HUES64 (cell line): Measurements from ENCODE around the gene LRRC51.

Source experiments
- H3K27ac ChIP-seq: 2 replicates; pipeline ENCODE4 v1.7.0; 2013; ENCODE audit warnings: low read depth, low read length, inconsistent platforms
- H3K27me3 ChIP-seq: 2 replicates; pipeline ENCODE4 v1.6.1; 2013; ENCODE audit warnings: mild to moderate bottlenecking, low read length; ENCODE audit not compliant: insufficient read depth
- H3K36me3 ChIP-seq: 2 replicates; pipeline ENCODE4 v1.6.1; 2013; ENCODE audit warnings: mild to moderate bottlenecking, low read length; ENCODE audit not compliant: insufficient read depth
- H3K4me1 ChIP-seq: 2 replicates; pipeline ENCODE4 v1.6.1; 2013; ENCODE audit warnings: mild to moderate bottlenecking, low read length, moderate library complexity; ENCODE audit not compliant: insufficient read depth
- H3K4me3 ChIP-seq: 2 replicates; pipeline ENCODE4 v1.5.1; 2013; ENCODE audit warnings: mild to moderate bottlenecking, low read length, moderate library complexity
- H3K9ac ChIP-seq: 2 replicates; pipeline ENCODE4 v1.6.1; 2013; ENCODE audit warnings: mild to moderate bottlenecking, low read depth, low read length
- H3K9me3 ChIP-seq: 2 replicates; pipeline ENCODE4 v1.6.1; 2013; ENCODE audit warnings: low read depth, low read length; ENCODE audit not compliant: insufficient read depth
- WGBS: fragments of 150-250, 120-280 bp; methylation state at CpG from one replicate; pipeline ENCODE4 v1.1.7; 2013; ENCODE audit warnings: missing lambda C conversion rate; 5-methylcytosine and 5-hydroxymethylcytosine counted together

LRRC51 gene

GRCh38 chr11:72111300-72112142 is 30.9 kb downstream of the LRRC51 start:
- Histone ChIP-seq H3K9me3 (no peaks in the 10 kb centered on the region), H3K36me3 (peaks cover 14% of the 10 kb centered on the region), H3K4me1 (peaks cover 8% of the 10 kb centered on the region; the same call in 1 of the 2 replicates), H3K9ac (peak overlapping the region; percentile 98), H3K27me3 (peaks cover 24% of the 10 kb centered on the region; the same call in 1 of the 2 replicates), H3K4me3 (peak overlapping the region; percentile 86), H3K27ac (peak overlapping the region; percentile 98)
- WGBS = 9% methylated on average over 10 of the region's 10 CpGs

GRCh38 chr11:72112143-72112977 is 31.7 kb downstream of the LRRC51 start, which contains the start of gene ANAPC15:
ANAPC15 (minus strand) TSS chr11:72112695; CDS start chr11:72111276, 1,419 bp downstream.
- H3K27ac ChIP-seq = peak within 1 kb of the TSS; percentile 98
- WGBS = under 1% methylated on average over 49 of the region's 49 CpGs

GRCh38 chr11:72112978-72113808 is 32.5 kb downstream of the LRRC51 start:
- 75% methylated on average over 8 of the region's 9 CpGs for WGBS
- Histone ChIP-seq H3K27me3 (peaks cover 24% of the 10 kb centered on the region; the same call in 1 of the 2 replicates), H3K9ac (peak overlapping the region; percentile 98), H3K27ac (peak overlapping the region; percentile 98), H3K36me3 (peaks cover 14% of the 10 kb centered on the region), H3K4me3 (peak overlapping the region; percentile 86), H3K9me3 (no peaks in the 10 kb centered on the region), H3K4me1 (peaks cover 8% of the 10 kb centered on the region; the same call in 1 of the 2 replicates)

More at GRCh38 chr11:72112143-72112977, 31.7 kb downstream of the LRRC51 start, which contains the start of gene ANAPC15:
- peaks cover 24% of the 10 kb centered on the region; the same call in 1 of the 2 replicates for H3K27me3 ChIP-seq
- peak within 1 kb of the TSS; percentile 86 for H3K4me3 ChIP-seq
- H3K9ac ChIP-seq = peak within 1 kb of the TSS; percentile 98
- no peaks in the 10 kb centered on the region for H3K9me3 ChIP-seq
- peaks cover 8% of the 10 kb centered on the region; the same call in 1 of the 2 replicates for H3K4me1 ChIP-seq
- H3K36me3 ChIP-seq = peaks cover 14% of the 10 kb centered on the region

GRCh38 chr11:72114570-72114969 is 33.9 kb downstream of the LRRC51 start:
- H3K27ac ChIP-seq = no peak overlapping the region
- no peaks in the 10 kb centered on the region for H3K9me3 ChIP-seq
- no peak overlapping the region for H3K4me3 ChIP-seq
- 100% methylated on average over 1 of the region's 1 CpG for WGBS
- H3K36me3 ChIP-seq = peaks cover 14% of the 10 kb centered on the region
- peaks cover 8% of the 10 kb centered on the region; the same call in 1 of the 2 replicates for H3K4me1 ChIP-seq
- H3K9ac ChIP-seq = no peak overlapping the region
- peaks cover 24% of the 10 kb centered on the region; the same call in 1 of the 2 replicates for H3K27me3 ChIP-seq

- peaks cover 8% of the 10 kb centered on the region; the same call in 1 of the 2 replicates for H3K4me1 ChIP-seq
- no peaks in the 10 kb centered on the region for H3K36me3 ChIP-seq
- 96% methylated on average over 6 of the region's 6 CpGs for WGBS
- H3K9ac ChIP-seq = no peak overlapping the region
- H3K9me3 ChIP-seq = no peaks in the 10 kb centered on the region
- H3K4me3 ChIP-seq = no peak overlapping the region
- H3K27me3 ChIP-seq = peaks cover 24% of the 10 kb centered on the region; the same call in 1 of the 2 replicates
- H3K27ac ChIP-seq = no peak overlapping the region
Observed at GRCh38 chr11:72116019-72116755, 35.5 kb downstream of the LRRC51 start.

- WGBS = 90% methylated on average over 4 of the region's 6 CpGs
- Histone ChIP-seq H3K9me3 (0 out of 2 replicates have a peak, but pooled peaks cover under 1% of the 10 kb centered on the region), H3K4me1 (no peaks in the 10 kb centered on the region), H3K27ac (no peak overlapping the region), H3K36me3 (no peaks in the 10 kb centered on the region), H3K27me3 (peaks cover 22% of the 10 kb centered on the region; the same call in 1 of the 2 replicates), H3K9ac (no peak overlapping the region), H3K4me3 (no peak overlapping the region)
Observed at GRCh38 chr11:72119198-72119597, 38.5 kb downstream of the LRRC51 start.

GRCh38 chr11:72120930-72121329 is 40.3 kb downstream of the LRRC51 start:
- no peak overlapping the region for H3K27ac ChIP-seq
- peaks cover 6% of the 10 kb centered on the region; the same call in 1 of the 2 replicates for H3K27me3 ChIP-seq
- H3K36me3 ChIP-seq = no peaks in the 10 kb centered on the region
- H3K4me1 ChIP-seq = no peaks in the 10 kb centered on the region
- H3K9ac ChIP-seq = no peak overlapping the region
- WGBS = 88% methylated on average over 2 of the region's 2 CpGs
- no peak overlapping the region for H3K4me3 ChIP-seq
- H3K9me3 ChIP-seq = peaks cover 15% of the 10 kb centered on the region

- WGBS = 81% methylated on average over 1 of the region's 1 CpG
- Histone ChIP-seq H3K27ac (no peak overlapping the region), H3K9ac (no peak overlapping the region), H3K4me1 (no peaks in the 10 kb centered on the region), H3K27me3 (no peaks in the 10 kb centered on the region; the same call in 1 of the 2 replicates), H3K9me3 (peaks cover 23% of the 10 kb centered on the region), H3K36me3 (no peaks in the 10 kb centered on the region), H3K4me3 (no peak overlapping the region)
Observed at GRCh38 chr11:72122607-72123006, 42.0 kb downstream of the LRRC51 start.

GRCh38 chr11:72123117-72123653 is 42.5 kb downstream of the LRRC51 start:
- Histone ChIP-seq H3K27ac (no peak overlapping the region), H3K36me3 (no peaks in the 10 kb centered on the region), H3K27me3 (no peaks in the 10 kb centered on the region; the same call in 1 of the 2 replicates), H3K9ac (no peak overlapping the region), H3K9me3 (peaks cover 28% of the 10 kb centered on the region), H3K4me1 (no peaks in the 10 kb centered on the region), H3K4me3 (no peak overlapping the region)
- WGBS = 89% methylated on average over 3 of the region's 3 CpGs
